Nephron (organoid): ENCODE data around the gene NLN.
"Not testable (repeated sequence)": the region's sequence is repeated elsewhere in the genome, so short reads cannot be mapped to it uniquely, and the experiment has no call there.

Experiments used
- H3K27ac Mint-ChIP-seq, 3 experiments: 2 replicates each; pipeline ENCODE4 v1.8.0; 2020; ENCODE audit warnings: mixed read lengths in 3 of 3, mild to moderate bottlenecking in 2 of 3, moderate library complexity in 1 of 3
- H3K27me3 Mint-ChIP-seq: 2 replicates; pipeline ENCODE4 v1.8.0; 2021; ENCODE audit warnings: low read depth, mild to moderate bottlenecking, moderate library complexity, mixed read lengths
- H3K36me3 Mint-ChIP-seq: 2 replicates; pipeline ENCODE4 v1.8.0; 2020; ENCODE audit warnings: low read depth, mixed read lengths
- H3K4me1 Mint-ChIP-seq: 2 replicates; pipeline ENCODE4 v1.8.0; 2020; ENCODE audit warnings: mixed read lengths
- H3K4me3 Mint-ChIP-seq, 3 experiments: 2 replicates each; pipeline ENCODE4 v1.8.0; 2020; ENCODE audit warnings: mild to moderate bottlenecking in 3 of 3, mixed read lengths in 3 of 3, moderate library complexity in 2 of 3
- H3K9me3 Mint-ChIP-seq: 2 replicates; pipeline ENCODE4 v1.8.0; 2020; ENCODE audit warnings: mixed read lengths
- CTCF ChIP-seq, 3 experiments: fragments of 200-600 bp; sonication (generic); IDR thresholded peaks; one replicate each; pipeline ENCODE4 v1.5.0; 2021; ENCODE audit warnings: antibody characterized with exemption in 3 of 3; ENCODE audit not compliant: unreplicated experiment in 3 of 3

Gene NLN

GRCh38 chr5:65774346-65774745 is 52.3 kb downstream of the NLN start:
- H3K9me3 Mint-ChIP-seq, result no peaks in the 10 kb centered on the region
- H3K27me3 Mint-ChIP-seq, result no peaks in the 10 kb centered on the region
- H3K4me1 Mint-ChIP-seq, result peaks cover 27% of the 10 kb centered on the region
- H3K27ac Mint-ChIP-seq, result peak overlapping the region; percentile 79 to 96 (median 89)
- no peak overlapping the region for H3K4me3 Mint-ChIP-seq
- TF ChIP-seq CTCF (IDR thresholded peaks at IDR 0.05; ENCODE audit: unreplicated experiment in 3 of 3), result no peak
- H3K36me3 Mint-ChIP-seq, result peaks cover 15% of the 10 kb centered on the region

- H3K9me3 Mint-ChIP-seq, result no peaks in the 10 kb centered on the region
- H3K4me3 Mint-ChIP-seq, result no peak overlapping the region
- no peak for TF ChIP-seq CTCF (IDR thresholded peaks at IDR 0.05; ENCODE audit: unreplicated experiment in 3 of 3)
- H3K27ac Mint-ChIP-seq, result peak overlapping the region; percentile 79 to 96 (median 89)
- no peaks in the 10 kb centered on the region for H3K27me3 Mint-ChIP-seq
- H3K4me1 Mint-ChIP-seq, result peaks cover 27% of the 10 kb centered on the region
- H3K36me3 Mint-ChIP-seq, result peaks cover 25% of the 10 kb centered on the region
Observed at GRCh38 chr5:65775476-65775875, 53.5 kb downstream of the NLN start.

GRCh38 chr5:65776441-65777141 is 54.6 kb downstream of the NLN start:
- no peaks in the 10 kb centered on the region for H3K27me3 Mint-ChIP-seq
- H3K9me3 Mint-ChIP-seq, result no peaks in the 10 kb centered on the region
- peak overlapping the region; percentile 45 to 73 (median 68) for H3K27ac Mint-ChIP-seq
- TF ChIP-seq CTCF (IDR thresholded peaks at IDR 0.05; ENCODE audit: unreplicated experiment in 3 of 3), result no peak
- H3K4me3 Mint-ChIP-seq, result no peak overlapping the region
- peaks cover 35% of the 10 kb centered on the region for H3K36me3 Mint-ChIP-seq
- peaks cover 27% of the 10 kb centered on the region for H3K4me1 Mint-ChIP-seq

- peak overlapping the region; percentile 37 to 62 (median 47) for H3K27ac Mint-ChIP-seq
- TF ChIP-seq CTCF (IDR thresholded peaks at IDR 0.05; ENCODE audit: unreplicated experiment in 3 of 3), result no peak
- H3K36me3 Mint-ChIP-seq, result peaks cover 48% of the 10 kb centered on the region
- no peaks in the 10 kb centered on the region for H3K27me3 Mint-ChIP-seq
- no peak overlapping the region for H3K4me3 Mint-ChIP-seq
- H3K9me3 Mint-ChIP-seq, result no peaks in the 10 kb centered on the region
- H3K4me1 Mint-ChIP-seq, result peaks cover 27% of the 10 kb centered on the region
Observed at GRCh38 chr5:65778126-65778525, 56.1 kb downstream of the NLN start.

GRCh38 chr5:65779643-65780042 is 57.6 kb downstream of the NLN start:
- Mint-ChIP-seq H3K27ac (peak overlapping the region in 1 of 3 experiments; percentile 29), H3K4me3 (no peak overlapping the region), H3K9me3 (no peaks in the 10 kb centered on the region), H3K27me3 (no peaks in the 10 kb centered on the region), H3K4me1 (peaks cover 19% of the 10 kb centered on the region), H3K36me3 (peaks cover 52% of the 10 kb centered on the region)
- TF ChIP-seq CTCF (IDR thresholded peaks at IDR 0.05; ENCODE audit: unreplicated experiment in 3 of 3), result no peak

- not testable (repeated sequence) for H3K4me1 Mint-ChIP-seq, H3K4me3 Mint-ChIP-seq, H3K27me3 Mint-ChIP-seq, H3K9me3 Mint-ChIP-seq, H3K27ac Mint-ChIP-seq
- peaks cover 27% of the 10 kb centered on the region for H3K36me3 Mint-ChIP-seq
Observed at GRCh38 chr5:65788296-65788695, 66.3 kb downstream of the NLN start.
